Neural progenitor cell (in vitro differentiated cells): Measurements from ENCODE around the gene OR5AC2. TPM values are rescaled to one million over a fixed set of nuclear protein-coding genes. Genes with fewer than 3 reads are reported as not detected.

Experiments used
- DNase-seq: peaks from one replicate; pipeline ENCODE4 v3.0.0-alpha.2; 2016; ENCODE audit warnings: low spot score
- H2AFZ ChIP-seq: fragments of 200-600 bp; sonication (generic); replicated peaks from 2 replicates; pipeline ENCODE4 v1.6.1; 2016; ENCODE audit warnings: antibody characterized with exemption
- H3F3A ChIP-seq: fragments of 200-600 bp; sonication (generic); 2 replicates; pipeline ENCODE4 v1.6.1; 2016; ENCODE audit warnings: antibody characterized with exemption, low read depth
- H3K27ac ChIP-seq: fragments of 200-600 bp; sonication (generic); 2 replicates; pipeline ENCODE4 v1.5.1; 2016; ENCODE audit warnings: mild to moderate bottlenecking
- H3K27me3 ChIP-seq: fragments of 200-600 bp; sonication (generic); 2 replicates; pipeline ENCODE4 v1.6.1; 2016; ENCODE audit warnings: mild to moderate bottlenecking, moderate library complexity
- H3K36me3 ChIP-seq: fragments of 200-600 bp; sonication (generic); 2 replicates; pipeline ENCODE4 v1.5.1; 2016
- H3K4me1 ChIP-seq: fragments of 200-600 bp; sonication (generic); 2 replicates; pipeline ENCODE4 v1.6.1; 2016; ENCODE audit warnings: mixed run types
- H3K4me2 ChIP-seq: fragments of 200-600 bp; sonication (generic); 2 replicates; pipeline ENCODE4 v1.6.1; 2016
- H3K4me3 ChIP-seq: fragments of 200-600 bp; sonication (generic); 2 replicates; pipeline ENCODE4 v1.5.1; 2016
- H3K79me2 ChIP-seq: fragments of 200-600 bp; sonication (generic); 2 replicates; pipeline ENCODE4 v1.6.1; 2016; ENCODE audit warnings: low read depth
- H3K9ac ChIP-seq: fragments of 200-600 bp; sonication (generic); 2 replicates; pipeline ENCODE4 v1.6.1; 2016
- H3K9me3 ChIP-seq: fragments of 200-600 bp; sonication (generic); 2 replicates; pipeline ENCODE4 v1.5.1; 2016; ENCODE audit warnings: low read depth
- H4K20me1 ChIP-seq: fragments of 200-600 bp; sonication (generic); 2 replicates; pipeline ENCODE4 v1.6.1; 2016; ENCODE audit warnings: low read depth
- H3K27ac Mint-ChIP-seq: 3 replicates; pipeline ENCODE4 v1.8.0; 2021; ENCODE audit warnings: mixed read lengths
- H3K27me3 Mint-ChIP-seq: 2 replicates; pipeline ENCODE4 v1.8.0; 2022; ENCODE audit warnings: low read depth, mild to moderate bottlenecking, inconsistent platforms, moderate library complexity, mixed read lengths; ENCODE audit not compliant: insufficient read depth
- H3K36me3 Mint-ChIP-seq: 3 replicates; pipeline ENCODE4 v1.8.0; 2021; ENCODE audit warnings: mixed read lengths
- H3K4me1 Mint-ChIP-seq: 3 replicates; pipeline ENCODE4 v1.8.0; 2021; ENCODE audit warnings: mixed read lengths
- H3K4me3 Mint-ChIP-seq: 3 replicates; pipeline ENCODE4 v1.8.0; 2021; ENCODE audit warnings: mild to moderate bottlenecking, moderate library complexity, mixed read lengths
- H3K9me3 Mint-ChIP-seq: 3 replicates; pipeline ENCODE4 v1.8.0; 2020; ENCODE audit warnings: mixed read lengths
- EZH2 ChIP-seq: fragments of 200-600 bp; sonication (generic); IDR thresholded peaks from 2 replicates; pipeline ENCODE4 v1.6.1; 2017; ENCODE audit warnings: antibody characterized with exemption, mild to moderate bottlenecking, moderate library complexity
- EZH2phosphoT487 ChIP-seq: fragments of 200-600 bp; sonication (generic); IDR thresholded peaks from 2 replicates; pipeline ENCODE4 v1.6.1; 2017; ENCODE audit warnings: antibody characterized with exemption
- total RNA-seq: library from RNA; depleted of rRNA; stranded (reverse); fragments of >200 nt; gene quantifications from 2 replicates; pipeline ENCODE4 v1.2.3, GENCODE V29; 2015; ENCODE audit warnings: low replicate concordance
- TF ChIP-seq, protein P1 (sequence below): fragments of 200-600 bp; sonication (generic); IDR thresholded peaks from 2 replicates; pipeline ENCODE4 v1.5.1; 2017; ENCODE audit warnings: antibody characterized with exemption, mild to moderate bottlenecking

The OR5AC2 gene
- total RNA-seq, 1 donor from 2014 or later = not detected

DNA sequence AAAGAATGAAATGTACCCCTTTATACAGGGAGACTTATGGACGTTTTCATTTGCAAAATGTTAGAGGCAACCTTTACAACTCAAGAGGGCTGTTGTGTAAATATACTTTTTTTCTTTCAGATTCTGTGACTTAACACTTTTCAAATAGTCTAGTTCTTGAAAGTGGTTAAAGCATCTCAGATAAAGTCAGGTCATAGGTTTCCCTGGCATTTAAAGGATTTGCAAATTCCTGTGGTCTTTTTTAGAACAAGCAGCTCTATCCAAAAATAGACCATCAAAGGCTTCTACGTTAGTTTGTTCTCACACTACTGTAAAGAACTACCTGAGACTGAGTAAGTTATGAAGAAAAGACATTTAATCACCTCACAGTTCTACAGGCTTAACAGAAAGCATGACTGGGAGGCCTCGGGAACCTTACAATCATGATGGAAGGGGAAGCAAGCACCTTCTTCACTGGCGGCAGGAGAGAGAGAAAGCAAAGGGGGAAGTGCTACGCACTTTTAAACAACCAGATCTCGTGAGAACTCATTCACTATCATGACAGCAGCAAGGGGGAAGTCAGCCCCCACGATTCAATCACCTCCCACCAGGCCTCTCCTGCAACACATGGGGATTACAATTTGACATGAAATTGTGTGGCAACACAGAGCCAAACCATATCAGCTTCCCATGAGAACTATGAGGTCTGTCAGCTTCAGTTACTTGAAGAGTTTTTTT is 28.6 kb upstream of the OR5AC2 start:
- Histone ChIP-seq H4K20me1 (no peaks in the 10 kb centered on the region), H3K9ac (no peak overlapping the region), H3K9me3 (no peaks in the 10 kb centered on the region), H3F3A (no peaks in the 10 kb centered on the region), H3K4me2 (no peak overlapping the region), H3K79me2 (no peaks in the 10 kb centered on the region), H3K27me3 (no peaks in the 10 kb centered on the region), H3K36me3 (no peaks in the 10 kb centered on the region), H3K27ac (no peak overlapping the region), H3K4me3 (no peak overlapping the region), H3K4me1 (no peaks in the 10 kb centered on the region), H2AFZ (peak overlapping the region; percentile 88)
- Mint-ChIP-seq H3K36me3 (no peaks in the 10 kb centered on the region), H3K9me3 (no peaks in the 10 kb centered on the region), H3K27me3 (no peaks in the 10 kb centered on the region), H3K27ac (no peak overlapping the region), H3K4me3 (no peak overlapping the region), H3K4me1 (no peaks in the 10 kb centered on the region)
- TF ChIP-seq, protein P1, sequence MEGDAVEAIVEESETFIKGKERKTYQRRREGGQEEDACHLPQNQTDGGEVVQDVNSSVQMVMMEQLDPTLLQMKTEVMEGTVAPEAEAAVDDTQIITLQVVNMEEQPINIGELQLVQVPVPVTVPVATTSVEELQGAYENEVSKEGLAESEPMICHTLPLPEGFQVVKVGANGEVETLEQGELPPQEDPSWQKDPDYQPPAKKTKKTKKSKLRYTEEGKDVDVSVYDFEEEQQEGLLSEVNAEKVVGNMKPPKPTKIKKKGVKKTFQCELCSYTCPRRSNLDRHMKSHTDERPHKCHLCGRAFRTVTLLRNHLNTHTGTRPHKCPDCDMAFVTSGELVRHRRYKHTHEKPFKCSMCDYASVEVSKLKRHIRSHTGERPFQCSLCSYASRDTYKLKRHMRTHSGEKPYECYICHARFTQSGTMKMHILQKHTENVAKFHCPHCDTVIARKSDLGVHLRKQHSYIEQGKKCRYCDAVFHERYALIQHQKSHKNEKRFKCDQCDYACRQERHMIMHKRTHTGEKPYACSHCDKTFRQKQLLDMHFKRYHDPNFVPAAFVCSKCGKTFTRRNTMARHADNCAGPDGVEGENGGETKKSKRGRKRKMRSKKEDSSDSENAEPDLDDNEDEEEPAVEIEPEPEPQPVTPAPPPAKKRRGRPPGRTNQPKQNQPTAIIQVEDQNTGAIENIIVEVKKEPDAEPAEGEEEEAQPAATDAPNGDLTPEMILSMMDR = no peak
- TF ChIP-seq EZH2 = no peak
- no peak for TF ChIP-seq EZH2phosphoT487
- no peak for DNase-seq

- Histone ChIP-seq H3K9me3 (no peaks in the 10 kb centered on the region), H3K27me3 (no peaks in the 10 kb centered on the region), H3K27ac (no peak overlapping the region), H3K4me1 (peaks cover 5% of the 10 kb centered on the region), H3K79me2 (no peaks in the 10 kb centered on the region), H3F3A (no peaks in the 10 kb centered on the region), H3K4me2 (no peak overlapping the region), H2AFZ (peak overlapping the region; percentile 54), H3K36me3 (no peaks in the 10 kb centered on the region), H3K4me3 (no peak overlapping the region), H4K20me1 (no peaks in the 10 kb centered on the region), H3K9ac (no peak overlapping the region)
- Mint-ChIP-seq H3K27me3 (no peaks in the 10 kb centered on the region), H3K9me3 (no peaks in the 10 kb centered on the region), H3K36me3 (no peaks in the 10 kb centered on the region), H3K4me3 (no peak overlapping the region), H3K4me1 (no peaks in the 10 kb centered on the region), H3K27ac (no peak overlapping the region)
- no peak for DNase-seq
- TF ChIP-seq EZH2 = no peak
- TF ChIP-seq, protein P1 = peak; percentile 58
These were observed 18.1 kb upstream of the OR5AC2 start for GRCh38 chr3:98068824-98069223.

GRCh38 chr3:98070840-98071239 is 16.1 kb upstream of the OR5AC2 start:
- peak; percentile 39 for DNase-seq
- H3K9me3 Mint-ChIP-seq = no peaks in the 10 kb centered on the region
- Histone ChIP-seq H3K4me3 (no peak overlapping the region), H3K4me2 (no peak overlapping the region), H3K27ac (no peak overlapping the region), H3K79me2 (no peaks in the 10 kb centered on the region), H3F3A (no peaks in the 10 kb centered on the region), H3K27me3 (no peaks in the 10 kb centered on the region), H3K9me3 (no peaks in the 10 kb centered on the region), H3K36me3 (no peaks in the 10 kb centered on the region), H3K4me1 (peaks cover 5% of the 10 kb centered on the region), H4K20me1 (no peaks in the 10 kb centered on the region), H3K9ac (no peak overlapping the region), H2AFZ (no peak overlapping the region)
- no peak overlapping the region for H3K4me3 Mint-ChIP-seq
- no peaks in the 10 kb centered on the region for H3K27me3 Mint-ChIP-seq
- no peaks in the 10 kb centered on the region for H3K36me3 Mint-ChIP-seq
- H3K4me1 Mint-ChIP-seq = no peaks in the 10 kb centered on the region
- H3K27ac Mint-ChIP-seq = no peak overlapping the region
- TF ChIP-seq EZH2phosphoT487 (no peak), EZH2 (no peak)
- TF ChIP-seq, protein P1 = no peak
